Measurements from ENCODE around the gene C1QTNF12. TPM values are rescaled to one million over a fixed set of nuclear protein-coding genes. Genes with fewer than 3 reads are reported as not detected.

The C1QTNF12 gene
- polyA plus RNA-seq, 3 donors = 1.1 TPM; not detected in 2

- no peaks in the 10 kb centered on the region for H3K36me3 Mint-ChIP-seq
- peaks cover 13 to 43% (median 18%) of the 10 kb centered on the region in 3 donors for H3K27me3 Mint-ChIP-seq (ENCODE audit: low read depth in 3 of 3)
- H3K9me3 ChIP-seq (replicated peaks in 1 of 2; ENCODE audit: control insufficient read depth in 1 of 2, insufficient read depth in 1 of 2, low read length in 2 of 2) = peaks cover 0 to 4% of the 10 kb centered on the region in 2 donors
- H3K4me3 ChIP-seq (replicated peaks in 1 of 3; ENCODE audit: low read depth in 2 of 3, low read length in 3 of 3) = no peak overlapping the region
- 68% methylated on average over 18 of the region's 31 CpGs for WGBS (ENCODE audit: insufficient coverage)
- no peaks in the 10 kb centered on the region for H3K4me1 ChIP-seq (ENCODE audit: control insufficient read depth in 1 of 2, insufficient read depth in 2 of 2, low read length in 2 of 2)
- H2AFZ ChIP-seq (ENCODE audit: insufficient read depth, low read depth, low read length, poor library complexity, severe bottlenecking) = no peak overlapping the region
- no peaks in the 10 kb centered on the region for H3K36me3 ChIP-seq (replicated peaks in 1 of 2; ENCODE audit: control insufficient read depth in 1 of 2, insufficient read depth in 2 of 2, low read length in 2 of 2)
- no peak overlapping the region for H3K9ac ChIP-seq (ENCODE audit: insufficient read depth, low read length, poor library complexity, severe bottlenecking)
- no peak for DNase-seq
- H3K27ac Mint-ChIP-seq = peak overlapping the region in 4 of 7 donors; percentile 38 to 85 (median 66)
- no peaks in the 10 kb centered on the region for H3K4me1 Mint-ChIP-seq
- H4K20me1 ChIP-seq (ENCODE audit: insufficient read depth, low read length) = no peaks in the 10 kb centered on the region
- peaks cover under 1 to 10% (median 6%) of the 10 kb centered on the region in 7 donors for H3K9me3 Mint-ChIP-seq
- intact Hi-C loops (cut with micrococcal nuclease) = no loop called here
- peaks cover 0 to 15% of the 10 kb centered on the region in 2 donors for H3K27me3 ChIP-seq (ENCODE audit: control insufficient read depth in 2 of 2, insufficient read depth in 2 of 2, low read length in 2 of 2)
- no peaks in the 10 kb centered on the region for H3K79me2 ChIP-seq (ENCODE audit: insufficient read depth, low read length)
- H3K27ac ChIP-seq (ENCODE audit: low read depth in 1 of 2, low read length in 2 of 2) = no peak overlapping the region
- TF ChIP-seq CTCF (IDR thresholded peaks at IDR 0.05) = no peak
- peak overlapping the region in 1 of 2 donors; percentile 30 for H3K4me3 Mint-ChIP-seq
- no peak overlapping the region for H3K4me2 ChIP-seq (replicated peaks; ENCODE audit: extremely low read depth, low read length, poor library complexity, severe bottlenecking)
Measured at GRCh38 chr1:1199961-1200875, 46.3 kb downstream of the C1QTNF12 start.

GRCh38 chr1:1199141-1199960 lies 47.2 kb downstream of the C1QTNF12 start:
- Histone ChIP-seq H3K79me2 (ENCODE audit: insufficient read depth, low read length) (no peaks in the 10 kb centered on the region), H3K4me1 (ENCODE audit: control insufficient read depth in 1 of 2, insufficient read depth in 2 of 2, low read length in 2 of 2) (no peaks in the 10 kb centered on the region), H4K20me1 (ENCODE audit: insufficient read depth, low read length) (no peaks in the 10 kb centered on the region), H2AFZ (ENCODE audit: insufficient read depth, low read depth, low read length, poor library complexity, severe bottlenecking) (no peak overlapping the region), H3K9ac (ENCODE audit: insufficient read depth, low read length, poor library complexity, severe bottlenecking) (no peak overlapping the region), H3K27me3 (ENCODE audit: control insufficient read depth in 2 of 2, insufficient read depth in 2 of 2, low read length in 2 of 2) (peaks cover 0 to 9% of the 10 kb centered on the region in 2 donors), H3K4me3 (replicated peaks in 1 of 3; ENCODE audit: low read depth in 2 of 3, low read length in 3 of 3) (no peak overlapping the region), H3K27ac (ENCODE audit: low read depth in 1 of 2, low read length in 2 of 2) (no peak overlapping the region), H3K4me2 (replicated peaks; ENCODE audit: extremely low read depth, low read length, poor library complexity, severe bottlenecking) (no peak overlapping the region), H3K36me3 (replicated peaks in 1 of 2; ENCODE audit: control insufficient read depth in 1 of 2, insufficient read depth in 2 of 2, low read length in 2 of 2) (no peaks in the 10 kb centered on the region), H3K9me3 (replicated peaks in 1 of 2; ENCODE audit: control insufficient read depth in 1 of 2, insufficient read depth in 1 of 2, low read length in 2 of 2) (peaks cover 0 to 4% of the 10 kb centered on the region in 2 donors)
- DNase-seq = no peak
- Mint-ChIP-seq H3K4me3 (no peak overlapping the region), H3K27ac (peak overlapping the region in 3 of 7 donors; percentile 33 to 85 (median 79)), H3K9me3 (peaks cover 9 to 19% (median 15%) of the 10 kb centered on the region in 7 donors), H3K36me3 (no peaks in the 10 kb centered on the region), H3K27me3 (ENCODE audit: low read depth in 3 of 3) (peaks cover 14 to 41% (median 20%) of the 10 kb centered on the region in 3 donors), H3K4me1 (no peaks in the 10 kb centered on the region)
- intact Hi-C loops (cut with micrococcal nuclease) = no loop called here
- no peak for TF ChIP-seq CTCF (IDR thresholded peaks at IDR 0.05)
- WGBS (ENCODE audit: insufficient coverage) = 92% methylated on average over 21 of the region's 22 CpGs
